GM21381 (cell line): ENCODE data around the gene FAM131C.

Experiments used
- ATAC-seq: cut with Tn5 transposase; IDR thresholded peaks from one replicate; pipeline ENCODE4 v1.9.1; 2021; ENCODE audit warnings: mild to moderate bottlenecking, moderate library complexity; ENCODE audit not compliant: unreplicated experiment

FAM131C gene

GRCh38 chr1:16073490-16074119, at the start of gene FAM131C:
Gene FAM131C (minus strand): TSS chr1:16073651. CDS start chr1:16073442, 209 bp downstream.
- no peak for ATAC-seq

GRCh38 chr1:16122916-16123315, 49.5 kb upstream of the FAM131C start:
- no peak for ATAC-seq

- ATAC-seq, result no peak
Observed at GRCh38 chr1:16122350-16122881, 49.0 kb upstream of the FAM131C start.

- no peak for ATAC-seq
Observed at GRCh38 chr1:16120940-16121410, 47.5 kb upstream of the FAM131C start.

GRCh38 chr1:16120407-16120806, 47.0 kb upstream of the FAM131C start:
- ATAC-seq, result no peak

GRCh38 chr1:16119926-16120325, 46.5 kb upstream of the FAM131C start:
- ATAC-seq, result no peak

GRCh38 chr1:16119504-16119903, 46.1 kb upstream of the FAM131C start:
- ATAC-seq, result no peak

- ATAC-seq, result no peak
Observed at GRCh38 chr1:16118706-16119105, 45.3 kb upstream of the FAM131C start.

GRCh38 chr1:16117936-16118335, 44.5 kb upstream of the FAM131C start:
- no peak for ATAC-seq

- no peak for ATAC-seq
Observed at GRCh38 chr1:16117369-16117768, 43.9 kb upstream of the FAM131C start.

GRCh38 chr1:16116625-16117024, 43.2 kb upstream of the FAM131C start:
- no peak for ATAC-seq

GRCh38 chr1:16116002-16116401, 42.6 kb upstream of the FAM131C start:
- no peak for ATAC-seq

GRCh38 chr1:16115468-16115983, 42.1 kb upstream of the FAM131C start:
- ATAC-seq, result no peak

GRCh38 chr1:16114527-16115467, 41.3 kb upstream of the FAM131C start:
- no peak for ATAC-seq

GRCh38 chr1:16112596-16113555, 39.4 kb upstream of the FAM131C start:
- ATAC-seq, result no peak

GRCh38 chr1:16111771-16112595, 38.5 kb upstream of the FAM131C start:
- ATAC-seq, result no peak

- no peak for ATAC-seq
Observed at GRCh38 chr1:16110884-16111283, 37.4 kb upstream of the FAM131C start.

GRCh38 chr1:16110456-16110855, 37.0 kb upstream of the FAM131C start:
- no peak for ATAC-seq

- ATAC-seq, result no peak
Observed at GRCh38 chr1:16109571-16109970, 36.1 kb upstream of the FAM131C start.
